ENCODE data around the gene PON1. TPM values are rescaled to one million over a fixed set of nuclear protein-coding genes. Genes with fewer than 3 reads are reported as not detected.

PON1 gene
- total and polyA plus RNA-seq, 2 donors from 2014 or later: 0.28 TPM; not detected in 1

DNA sequence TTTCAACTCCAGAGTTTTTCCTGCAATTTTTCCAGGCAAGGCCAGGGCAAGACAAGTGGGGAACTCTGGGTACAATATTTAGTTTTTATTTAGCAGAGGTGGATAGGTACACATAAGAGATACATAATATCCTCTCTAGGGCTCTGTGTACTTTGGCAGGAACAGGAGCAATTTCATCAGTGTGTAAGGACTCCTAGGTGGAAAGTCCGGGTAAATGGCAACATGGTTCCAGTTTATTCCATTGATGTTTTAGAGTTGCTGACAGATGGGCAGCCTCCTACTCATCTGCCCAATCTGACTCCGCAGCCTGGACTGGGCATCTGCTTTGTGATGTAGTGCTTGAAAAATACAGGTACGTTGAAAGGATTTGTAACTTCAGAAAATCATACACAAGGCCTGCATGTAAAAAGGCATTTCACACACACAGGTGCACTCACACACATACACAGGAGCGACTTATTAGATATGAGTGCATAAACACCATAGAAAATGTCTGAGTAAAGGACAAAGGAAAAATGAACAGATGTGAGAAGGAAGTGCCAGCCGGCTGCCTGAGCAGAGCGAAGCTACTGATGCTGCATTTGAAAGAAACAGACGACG is 5.7 kb downstream of the PON1 start:
- no peaks in the 10 kb centered on the region for H3K27me3 ChIP-seq (ENCODE audit: control insufficient read depth, insufficient read depth, low read length)
- H3K4me3 ChIP-seq (ENCODE audit: low read length in 3 of 3): no peak overlapping the region
- H3K4me1 ChIP-seq (ENCODE audit: control insufficient read depth in 2 of 3, insufficient read depth in 2 of 3, low read depth in 1 of 3, low read length in 3 of 3): no peaks in the 10 kb centered on the region
- H3K9ac ChIP-seq (ENCODE audit: low read length in 3 of 3): no peak overlapping the region
- no peak overlapping the region for H3K27ac ChIP-seq (ENCODE audit: low read depth in 2 of 2, low read length in 2 of 2)
- TF ChIP-seq, protein P1, sequence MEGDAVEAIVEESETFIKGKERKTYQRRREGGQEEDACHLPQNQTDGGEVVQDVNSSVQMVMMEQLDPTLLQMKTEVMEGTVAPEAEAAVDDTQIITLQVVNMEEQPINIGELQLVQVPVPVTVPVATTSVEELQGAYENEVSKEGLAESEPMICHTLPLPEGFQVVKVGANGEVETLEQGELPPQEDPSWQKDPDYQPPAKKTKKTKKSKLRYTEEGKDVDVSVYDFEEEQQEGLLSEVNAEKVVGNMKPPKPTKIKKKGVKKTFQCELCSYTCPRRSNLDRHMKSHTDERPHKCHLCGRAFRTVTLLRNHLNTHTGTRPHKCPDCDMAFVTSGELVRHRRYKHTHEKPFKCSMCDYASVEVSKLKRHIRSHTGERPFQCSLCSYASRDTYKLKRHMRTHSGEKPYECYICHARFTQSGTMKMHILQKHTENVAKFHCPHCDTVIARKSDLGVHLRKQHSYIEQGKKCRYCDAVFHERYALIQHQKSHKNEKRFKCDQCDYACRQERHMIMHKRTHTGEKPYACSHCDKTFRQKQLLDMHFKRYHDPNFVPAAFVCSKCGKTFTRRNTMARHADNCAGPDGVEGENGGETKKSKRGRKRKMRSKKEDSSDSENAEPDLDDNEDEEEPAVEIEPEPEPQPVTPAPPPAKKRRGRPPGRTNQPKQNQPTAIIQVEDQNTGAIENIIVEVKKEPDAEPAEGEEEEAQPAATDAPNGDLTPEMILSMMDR (IDR thresholded peaks at IDR 0.05; ENCODE audit: borderline replicate concordance, extremely low read depth, insufficient read depth): no peak
- H3K36me3 ChIP-seq (ENCODE audit: control insufficient read depth in 2 of 3, insufficient read depth in 3 of 3, low read length in 3 of 3): no peaks in the 10 kb centered on the region
- DNase-seq: no peak
- no peaks in the 10 kb centered on the region for H3K9me3 ChIP-seq (ENCODE audit: control insufficient read depth in 2 of 3, insufficient read depth in 1 of 3, low read length in 3 of 3)
- intact Hi-C loops (cut with DNase I): no loop called here
- no peak for FAIRE-seq

DNA sequence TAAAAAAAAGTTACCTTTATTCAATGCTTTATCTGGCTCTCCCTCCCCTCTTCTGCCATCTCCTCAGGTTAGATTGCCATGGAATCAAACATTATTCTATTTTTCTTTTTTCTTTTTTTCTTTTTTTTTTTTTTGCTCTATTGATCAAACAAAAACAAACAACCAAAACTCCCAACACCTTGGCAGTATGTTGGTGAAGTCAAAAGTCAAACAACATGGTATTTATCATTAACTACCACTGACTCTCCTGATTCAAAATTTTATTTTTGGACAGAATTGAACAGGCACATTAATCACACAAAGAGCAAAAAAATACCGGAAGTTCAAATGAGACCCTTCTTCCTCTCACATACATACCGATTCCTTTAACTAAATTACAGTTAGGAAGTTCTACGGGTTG is 6.4 kb downstream of the PON1 start:
- DNase-seq: no peak
- TF ChIP-seq, protein P1 (IDR thresholded peaks at IDR 0.05; ENCODE audit: borderline replicate concordance, extremely low read depth, insufficient read depth): no peak
- no peak overlapping the region for H3K4me3 ChIP-seq (ENCODE audit: low read length in 3 of 3)
- H3K36me3 ChIP-seq (ENCODE audit: control insufficient read depth in 2 of 3, insufficient read depth in 3 of 3, low read length in 3 of 3): no peaks in the 10 kb centered on the region
- no peak for FAIRE-seq
- intact Hi-C loops (cut with DNase I): no loop called here
- no peaks in the 10 kb centered on the region for H3K4me1 ChIP-seq (ENCODE audit: control insufficient read depth in 2 of 3, insufficient read depth in 2 of 3, low read depth in 1 of 3, low read length in 3 of 3)
- H3K9me3 ChIP-seq (ENCODE audit: control insufficient read depth in 2 of 3, insufficient read depth in 1 of 3, low read length in 3 of 3): no peaks in the 10 kb centered on the region
- H3K27me3 ChIP-seq (ENCODE audit: control insufficient read depth, insufficient read depth, low read length): no peaks in the 10 kb centered on the region
- no peak overlapping the region for H3K9ac ChIP-seq (ENCODE audit: low read length in 3 of 3)
- no peak overlapping the region for H3K27ac ChIP-seq (ENCODE audit: low read depth in 2 of 2, low read length in 2 of 2)

DNA sequence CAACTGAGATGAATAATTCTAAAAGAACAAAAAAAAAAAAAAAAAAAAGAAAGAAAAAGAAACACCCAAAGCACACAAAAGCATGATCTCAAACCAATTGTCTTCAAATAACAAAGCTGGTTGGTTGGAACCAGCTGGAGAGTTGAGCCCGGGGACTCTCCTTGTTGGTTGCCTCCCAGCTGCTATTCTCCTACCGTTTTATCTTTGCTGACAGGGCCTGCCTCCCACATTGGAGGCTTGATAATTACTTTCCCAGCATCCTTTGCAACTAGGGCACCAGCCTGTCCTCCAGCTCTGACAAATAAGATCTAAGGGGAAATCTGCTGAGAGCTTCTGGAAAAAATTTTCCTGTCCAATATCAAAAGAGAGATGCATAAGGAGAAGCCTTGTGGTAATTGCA is 6.8 kb downstream of the PON1 start:
- FAIRE-seq: no peak
- Histone ChIP-seq H3K4me1 (ENCODE audit: control insufficient read depth in 2 of 3, insufficient read depth in 2 of 3, low read depth in 1 of 3, low read length in 3 of 3) (no peaks in the 10 kb centered on the region), H3K36me3 (ENCODE audit: control insufficient read depth in 2 of 3, insufficient read depth in 3 of 3, low read length in 3 of 3) (no peaks in the 10 kb centered on the region), H3K9ac (ENCODE audit: low read length in 3 of 3) (no peak overlapping the region), H3K9me3 (ENCODE audit: control insufficient read depth in 2 of 3, insufficient read depth in 1 of 3, low read length in 3 of 3) (no peaks in the 10 kb centered on the region), H3K27ac (ENCODE audit: low read depth in 2 of 2, low read length in 2 of 2) (no peak overlapping the region), H3K27me3 (ENCODE audit: control insufficient read depth, insufficient read depth, low read length) (no peaks in the 10 kb centered on the region), H3K4me3 (ENCODE audit: low read length in 3 of 3) (no peak overlapping the region)
- peak in 2 of 5 donors; percentile 31 to 52 for DNase-seq
- intact Hi-C loops (cut with DNase I): no loop called here
- TF ChIP-seq, protein P1 (IDR thresholded peaks at IDR 0.05; ENCODE audit: borderline replicate concordance, extremely low read depth, insufficient read depth): no peak

DNA sequence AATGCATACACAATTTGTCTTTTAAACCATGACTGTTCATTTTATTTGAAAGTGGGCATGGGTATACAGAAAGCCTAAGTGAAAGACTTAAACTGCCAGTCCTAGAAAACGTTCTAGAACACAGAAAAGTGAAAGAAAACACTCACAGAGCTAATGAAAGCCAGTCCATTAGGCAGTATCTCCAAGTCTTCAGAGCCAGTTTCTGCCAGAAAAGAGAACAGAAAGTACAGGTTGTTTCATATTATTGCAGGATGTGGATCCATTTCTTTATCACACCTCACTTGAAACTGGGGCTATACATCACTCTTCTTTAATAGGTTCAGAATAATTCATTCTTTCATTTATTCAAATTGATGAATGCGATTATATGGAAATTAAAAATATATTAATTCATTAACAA is 7.7 kb downstream of the PON1 start:
- intact Hi-C loops (cut with DNase I): no loop called here
- TF ChIP-seq, protein P1 (IDR thresholded peaks at IDR 0.05; ENCODE audit: borderline replicate concordance, extremely low read depth, insufficient read depth): no peak
- H3K9ac ChIP-seq (ENCODE audit: low read length in 3 of 3): no peak overlapping the region
- no peak overlapping the region for H3K4me3 ChIP-seq (ENCODE audit: low read length in 3 of 3)
- H3K9me3 ChIP-seq (ENCODE audit: control insufficient read depth in 2 of 3, insufficient read depth in 1 of 3, low read length in 3 of 3): no peaks in the 10 kb centered on the region
- H3K36me3 ChIP-seq (ENCODE audit: control insufficient read depth in 2 of 3, insufficient read depth in 3 of 3, low read length in 3 of 3): no peaks in the 10 kb centered on the region
- no peaks in the 10 kb centered on the region for H3K4me1 ChIP-seq (ENCODE audit: control insufficient read depth in 2 of 3, insufficient read depth in 2 of 3, low read depth in 1 of 3, low read length in 3 of 3)
- DNase-seq (no peak), FAIRE-seq (no peak)
- H3K27me3 ChIP-seq (ENCODE audit: control insufficient read depth, insufficient read depth, low read length): no peaks in the 10 kb centered on the region
- no peak overlapping the region for H3K27ac ChIP-seq (ENCODE audit: low read depth in 2 of 2, low read length in 2 of 2)
